ENCODE measurements around the gene FTCD.

Gene FTCD

GRCh38 chr21:46160657-46160906 is 5.2 kb upstream of the FTCD start:
- Histone ChIP-seq H4K20me1 (ENCODE audit: insufficient read depth, low read length) (no peaks in the 10 kb centered on the region), H2AFZ (ENCODE audit: low read length) (no peak overlapping the region), H3K79me2 (ENCODE audit: low read length) (no peaks in the 10 kb centered on the region), H3K9ac (ENCODE audit: low read length) (no peak overlapping the region), H3K27ac (ENCODE audit: low read length) (no peak overlapping the region), H3K9me2 (replicated peaks; ENCODE audit: insufficient read depth, low read length) (no peaks in the 10 kb centered on the region), H3K27me3 (replicated peaks; ENCODE audit: insufficient read depth, low read length) (no peaks in the 10 kb centered on the region), H3K4me2 (ENCODE audit: low read depth, low read length) (no peak overlapping the region), H3K4me1 (ENCODE audit: low read length) (no peaks in the 10 kb centered on the region), H3K4me3 (ENCODE audit: low read length) (no peak overlapping the region), H3K36me3 (replicated peaks; ENCODE audit: insufficient read depth, low read length) (no peaks in the 10 kb centered on the region), H3K9me3 (replicated peaks; ENCODE audit: insufficient read depth, low read length) (no peaks in the 10 kb centered on the region), H3F3A (ENCODE audit: insufficient read depth, low read length) (no peaks in the 10 kb centered on the region; the same call in 1 of the 2 replicates)
- no peak for TF ChIP-seq EZH2phosphoT487 (IDR thresholded peaks at IDR 0.05; ENCODE audit: low read length)
- no peak for TF ChIP-seq EZH2 (optimal IDR thresholded peaks at IDR 0.05; ENCODE audit: low read depth, low read length)
- TF ChIP-seq CTCF (IDR thresholded peaks at IDR 0.05; ENCODE audit: low read length): no peak
- DNase-seq: no peak

- Histone ChIP-seq H3K4me1 (ENCODE audit: low read length) (no peaks in the 10 kb centered on the region), H3K79me2 (ENCODE audit: low read length) (no peaks in the 10 kb centered on the region), H4K20me1 (ENCODE audit: insufficient read depth, low read length) (no peaks in the 10 kb centered on the region), H3K4me3 (ENCODE audit: low read length) (no peak overlapping the region), H3K36me3 (replicated peaks; ENCODE audit: insufficient read depth, low read length) (no peaks in the 10 kb centered on the region), H3K9me2 (replicated peaks; ENCODE audit: insufficient read depth, low read length) (no peaks in the 10 kb centered on the region), H3F3A (ENCODE audit: insufficient read depth, low read length) (no peaks in the 10 kb centered on the region; the same call in 1 of the 2 replicates), H3K9me3 (replicated peaks; ENCODE audit: insufficient read depth, low read length) (no peaks in the 10 kb centered on the region), H2AFZ (ENCODE audit: low read length) (no peak overlapping the region), H3K27me3 (replicated peaks; ENCODE audit: insufficient read depth, low read length) (no peaks in the 10 kb centered on the region), H3K4me2 (ENCODE audit: low read depth, low read length) (no peak overlapping the region), H3K9ac (ENCODE audit: low read length) (no peak overlapping the region), H3K27ac (ENCODE audit: low read length) (no peak overlapping the region)
- no peak for DNase-seq
- TF ChIP-seq CTCF (IDR thresholded peaks at IDR 0.05; ENCODE audit: low read length): no peak
- TF ChIP-seq EZH2 (optimal IDR thresholded peaks at IDR 0.05; ENCODE audit: low read depth, low read length): no peak
- TF ChIP-seq EZH2phosphoT487 (IDR thresholded peaks at IDR 0.05; ENCODE audit: low read length): no peak
Measured at GRCh38 chr21:46159841-46160656, 4.7 kb upstream of the FTCD start.

DNA sequence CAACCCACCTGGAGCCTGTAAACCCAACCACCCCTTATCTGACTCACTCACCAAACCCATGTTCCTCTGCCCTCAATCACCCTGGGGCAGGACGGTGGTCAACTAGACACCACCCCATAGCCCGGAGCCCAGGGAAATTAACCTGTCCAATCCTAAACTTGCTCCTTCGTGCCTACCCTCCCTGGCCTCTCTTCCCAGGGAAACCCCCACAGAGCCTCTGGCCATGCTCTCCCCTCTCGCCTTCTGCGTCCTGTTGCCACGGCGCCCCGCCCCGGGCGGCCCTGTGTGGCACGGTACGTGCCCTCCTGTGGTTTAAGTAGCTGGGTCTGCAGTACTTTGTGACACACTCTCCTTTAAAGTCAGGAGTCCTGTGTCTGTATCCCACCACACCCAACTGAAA is 4.0 kb upstream of the FTCD start:
- Histone ChIP-seq H4K20me1 (ENCODE audit: insufficient read depth, low read length) (no peaks in the 10 kb centered on the region), H3K27ac (ENCODE audit: low read length) (no peak overlapping the region), H2AFZ (ENCODE audit: low read length) (no peak overlapping the region), H3K36me3 (replicated peaks; ENCODE audit: insufficient read depth, low read length) (no peaks in the 10 kb centered on the region), H3K79me2 (ENCODE audit: low read length) (no peaks in the 10 kb centered on the region), H3K4me1 (ENCODE audit: low read length) (no peaks in the 10 kb centered on the region), H3K9me3 (replicated peaks; ENCODE audit: insufficient read depth, low read length) (no peaks in the 10 kb centered on the region), H3K4me2 (ENCODE audit: low read depth, low read length) (no peak overlapping the region), H3K9ac (ENCODE audit: low read length) (no peak overlapping the region), H3K9me2 (replicated peaks; ENCODE audit: insufficient read depth, low read length) (no peaks in the 10 kb centered on the region), H3K27me3 (replicated peaks; ENCODE audit: insufficient read depth, low read length) (no peaks in the 10 kb centered on the region), H3F3A (ENCODE audit: insufficient read depth, low read length) (no peaks in the 10 kb centered on the region; the same call in 1 of the 2 replicates), H3K4me3 (ENCODE audit: low read length) (no peak overlapping the region)
- DNase-seq: no peak
- TF ChIP-seq CTCF (IDR thresholded peaks at IDR 0.05; ENCODE audit: low read length) (no peak), EZH2 (optimal IDR thresholded peaks at IDR 0.05; ENCODE audit: low read depth, low read length) (no peak), EZH2phosphoT487 (IDR thresholded peaks at IDR 0.05; ENCODE audit: low read length) (no peak)

Measured in MM.1S (cell line).